ENCODE measurements around the gene RXRA.
"Not testable (repeated sequence)": the region's sequence is repeated elsewhere in the genome, so short reads cannot be mapped to it uniquely, and the experiment has no call there.

The RXRA gene

GRCh38 chr9:134293611-134294152 lies 32.6 kb upstream of the RXRA start:
- DNase-seq (ENCODE audit: low spot score) = peak; percentile 72

- peak; percentile 66 for DNase-seq (ENCODE audit: low spot score)
These were observed 31.8 kb upstream of the RXRA start for GRCh38 chr9:134294153-134295071.

GRCh38 chr9:134295101-134295745 lies 31.0 kb upstream of the RXRA start:
- DNase-seq (ENCODE audit: low spot score) = no peak

- no peak for DNase-seq (ENCODE audit: low spot score)
These were observed 30.5 kb upstream of the RXRA start for GRCh38 chr9:134295746-134296250.

- DNase-seq (ENCODE audit: low spot score) = no peak
These were observed 29.8 kb upstream of the RXRA start for GRCh38 chr9:134296301-134297082.

- DNase-seq (ENCODE audit: low spot score) = no peak
These were observed 29.2 kb upstream of the RXRA start for GRCh38 chr9:134297083-134297410.

GRCh38 chr9:134297576-134297975 lies 28.7 kb upstream of the RXRA start:
- no peak for DNase-seq (ENCODE audit: low spot score)

- DNase-seq (ENCODE audit: low spot score) = no peak
These were observed 28.3 kb upstream of the RXRA start for GRCh38 chr9:134298000-134298399.

GRCh38 chr9:134299068-134299467 lies 27.2 kb upstream of the RXRA start:
- DNase-seq (ENCODE audit: low spot score) = no peak

- DNase-seq (ENCODE audit: low spot score) = no peak
These were observed 26.4 kb upstream of the RXRA start for GRCh38 chr9:134299883-134300282.

- no peak for DNase-seq (ENCODE audit: low spot score)
These were observed 24.7 kb upstream of the RXRA start for GRCh38 chr9:134301387-134302129.

- DNase-seq (ENCODE audit: low spot score) = no peak
These were observed 24.0 kb upstream of the RXRA start for GRCh38 chr9:134302130-134302817.

GRCh38 chr9:134303601-134304000 lies 22.7 kb upstream of the RXRA start:
- DNase-seq (ENCODE audit: low spot score) = no peak

- no peak for DNase-seq (ENCODE audit: low spot score)
These were observed 22.0 kb upstream of the RXRA start for GRCh38 chr9:134304261-134304660.

GRCh38 chr9:134304690-134305089 lies 21.6 kb upstream of the RXRA start:
- DNase-seq (ENCODE audit: low spot score) = no peak

GRCh38 chr9:134305533-134305932 lies 20.7 kb upstream of the RXRA start:
- no peak for DNase-seq (ENCODE audit: low spot score)

- DNase-seq (ENCODE audit: low spot score) = not testable (repeated sequence)
These were observed 20.2 kb upstream of the RXRA start for GRCh38 chr9:134306042-134306441.

- no peak for DNase-seq (ENCODE audit: low spot score)
These were observed 19.3 kb upstream of the RXRA start for GRCh38 chr9:134306636-134307600.
